Loucy (cell line): ENCODE results near the gene GLG1.
"Not testable (repeated sequence)": the region's sequence is repeated elsewhere in the genome, so short reads cannot be mapped to it uniquely, and the experiment has no call there.

Source experiments
- EZH2phosphoT487 ChIP-seq: fragments of 200-600 bp; IDR thresholded peaks from 2 replicates; pipeline ENCODE4 v1.6.1; 2018; ENCODE audit warnings: antibody characterized with exemption, mild to moderate bottlenecking, moderate library complexity, borderline replicate concordance
- TF ChIP-seq, protein P1 (sequence below): fragments of 200-600 bp; sonication (generic); conservative IDR thresholded peaks from 2 replicates; pipeline ENCODE4 v1.5.1; 2014; ENCODE audit warnings: mild to moderate bottlenecking, antibody characterized with exemption, low read length

GRCh38 chr16:74417897-74418296 is 189.0 kb downstream of the GLG1 start:
- TF ChIP-seq, protein P1, sequence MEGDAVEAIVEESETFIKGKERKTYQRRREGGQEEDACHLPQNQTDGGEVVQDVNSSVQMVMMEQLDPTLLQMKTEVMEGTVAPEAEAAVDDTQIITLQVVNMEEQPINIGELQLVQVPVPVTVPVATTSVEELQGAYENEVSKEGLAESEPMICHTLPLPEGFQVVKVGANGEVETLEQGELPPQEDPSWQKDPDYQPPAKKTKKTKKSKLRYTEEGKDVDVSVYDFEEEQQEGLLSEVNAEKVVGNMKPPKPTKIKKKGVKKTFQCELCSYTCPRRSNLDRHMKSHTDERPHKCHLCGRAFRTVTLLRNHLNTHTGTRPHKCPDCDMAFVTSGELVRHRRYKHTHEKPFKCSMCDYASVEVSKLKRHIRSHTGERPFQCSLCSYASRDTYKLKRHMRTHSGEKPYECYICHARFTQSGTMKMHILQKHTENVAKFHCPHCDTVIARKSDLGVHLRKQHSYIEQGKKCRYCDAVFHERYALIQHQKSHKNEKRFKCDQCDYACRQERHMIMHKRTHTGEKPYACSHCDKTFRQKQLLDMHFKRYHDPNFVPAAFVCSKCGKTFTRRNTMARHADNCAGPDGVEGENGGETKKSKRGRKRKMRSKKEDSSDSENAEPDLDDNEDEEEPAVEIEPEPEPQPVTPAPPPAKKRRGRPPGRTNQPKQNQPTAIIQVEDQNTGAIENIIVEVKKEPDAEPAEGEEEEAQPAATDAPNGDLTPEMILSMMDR, result not testable (repeated sequence)
- not testable (repeated sequence) for TF ChIP-seq EZH2phosphoT487
